GM12873 (cell line): Measurements from ENCODE around the gene PACRGL.

Experiments used
- CTCF ChIP-seq: IDR thresholded peaks from 2 replicates; pipeline ENCODE4 v1.5.1; 2012; ENCODE audit warnings: low read depth, mild to moderate bottlenecking, moderate library complexity, low read length, control low read depth; ENCODE audit not compliant: insufficient read depth; ENCODE audit errors: missing control alignments

The PACRGL gene

DNA sequence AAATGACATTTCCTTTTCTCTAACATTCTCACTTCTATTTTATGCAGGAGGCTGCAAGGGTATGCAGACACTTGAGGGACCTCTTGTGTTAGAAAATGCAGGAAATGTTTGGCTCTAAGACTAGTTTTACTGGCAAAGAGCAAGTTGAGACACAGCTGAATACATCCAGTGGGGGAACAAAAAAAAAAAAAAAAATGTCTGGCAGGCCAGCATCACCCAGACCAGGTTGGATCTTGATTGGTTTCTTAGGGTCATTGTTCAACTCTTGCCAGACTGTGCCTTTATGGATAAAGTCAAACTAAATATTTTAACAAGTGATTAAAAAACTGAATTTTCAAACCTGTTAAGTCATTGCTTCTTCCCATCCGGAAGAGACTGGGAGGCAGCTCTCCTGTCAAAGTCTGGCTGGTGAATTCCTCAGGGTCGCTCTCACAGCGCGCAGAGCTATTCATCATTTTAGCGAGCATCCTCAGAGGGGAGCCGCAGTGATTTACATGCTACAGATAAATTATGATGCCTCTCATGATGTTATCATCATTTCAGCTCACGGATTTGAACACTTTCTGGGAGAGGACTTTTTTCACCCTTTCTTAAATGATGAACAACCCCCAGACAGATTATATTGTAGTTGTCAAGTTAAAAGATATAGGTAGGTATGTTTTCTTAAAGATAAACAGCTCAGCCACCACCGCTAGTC, 23.6 kb upstream of the PACRGL start:
- TF ChIP-seq CTCF = no peak

GRCh38 chr4:20678400-20678799, 21.9 kb upstream of the PACRGL start:
- no peak for TF ChIP-seq CTCF

- no peak for TF ChIP-seq CTCF
Measured at GRCh38 chr4:20679951-20680350, 20.3 kb upstream of the PACRGL start.

GRCh38 chr4:20680736-20681135, 19.5 kb upstream of the PACRGL start:
- no peak for TF ChIP-seq CTCF

DNA sequence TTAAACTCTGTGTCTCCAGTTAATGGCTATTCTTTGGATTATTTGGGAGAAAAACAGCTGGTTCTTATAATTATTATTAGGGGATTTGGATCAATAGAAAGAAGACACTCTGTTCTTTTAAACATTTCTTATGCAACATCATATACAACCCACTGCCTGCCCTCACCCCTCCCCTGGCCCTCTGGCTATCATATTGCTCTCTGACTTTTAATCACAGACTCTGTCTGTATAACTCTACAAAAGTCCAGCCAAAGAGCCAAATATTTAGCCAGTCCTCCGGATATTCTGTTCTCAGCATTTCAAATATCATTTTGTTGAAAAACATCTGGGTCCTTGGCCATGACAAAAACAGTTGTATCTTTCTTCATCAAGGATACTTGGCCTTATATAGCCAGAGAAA, 19.0 kb upstream of the PACRGL start:
- TF ChIP-seq CTCF = no peak

DNA sequence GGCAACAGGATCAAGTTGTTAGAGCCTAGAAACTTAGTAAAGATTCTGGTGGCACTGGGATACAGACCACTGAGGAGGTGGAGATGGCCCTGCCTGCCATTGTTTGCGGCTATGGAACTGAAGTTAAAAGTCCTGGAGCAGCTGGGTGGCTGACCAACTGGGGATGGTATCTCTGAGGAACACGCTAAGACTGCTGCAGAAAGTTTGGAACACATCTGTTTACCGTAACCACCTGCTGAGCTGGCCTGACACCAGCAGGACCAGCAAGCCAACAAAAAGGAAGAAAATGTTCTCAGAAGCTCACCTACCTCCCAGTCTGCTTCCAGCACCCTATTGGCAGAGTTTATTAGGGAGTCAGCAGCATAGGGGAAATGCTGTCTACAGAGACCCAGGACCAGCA, 17.4 kb upstream of the PACRGL start:
- no peak for TF ChIP-seq CTCF

DNA sequence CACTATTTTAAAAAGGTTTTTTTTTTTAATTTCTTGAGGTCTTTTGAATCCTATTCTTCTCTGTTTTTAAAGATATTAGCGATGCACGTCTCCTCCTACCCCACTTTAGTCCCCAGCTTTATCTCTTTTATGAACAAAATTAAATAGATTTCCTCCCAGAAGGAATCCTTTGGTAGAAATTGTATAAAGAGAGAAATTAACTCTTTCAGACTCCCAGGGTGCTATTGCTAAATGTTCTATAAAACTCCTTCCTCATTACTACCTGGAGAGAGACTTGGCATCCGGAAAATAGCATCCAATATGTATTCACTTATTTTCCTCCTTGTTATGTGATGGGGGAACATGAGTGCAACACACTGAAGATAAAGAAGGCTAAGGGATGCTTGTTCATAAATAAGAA, 16.5 kb upstream of the PACRGL start:
- TF ChIP-seq CTCF = no peak
